Activated CD4-positive, alpha-beta T cell treated with anti-CD3 and anti-CD28 coated beads for 4 hours (primary cell): ENCODE results near the gene GLYAT.
A peak's percentile ranks its signal among the peaks of the same experiment; 100 is the strongest.

ENCODE experiments used
- DNase-seq, 2 donors: peaks; one replicate each; pipeline ENCODE4 v3.0.0-alpha.2; 2020

GLYAT gene

GRCh38 chr11:58676563-58677135 lies 55.1 kb downstream of the GLYAT start:
- DNase-seq = no peak

- DNase-seq = peak; percentile 67 to 79
Measured at GRCh38 chr11:58675334-58676155, 56.2 kb downstream of the GLYAT start.

GRCh38 chr11:58674609-58675008 lies 57.1 kb downstream of the GLYAT start:
- no peak for DNase-seq

- no peak for DNase-seq
Measured at GRCh38 chr11:58671983-58672633, 59.6 kb downstream of the GLYAT start.

- DNase-seq = no peak
Measured at GRCh38 chr11:58659910-58660570, 71.7 kb downstream of the GLYAT start.

DNA sequence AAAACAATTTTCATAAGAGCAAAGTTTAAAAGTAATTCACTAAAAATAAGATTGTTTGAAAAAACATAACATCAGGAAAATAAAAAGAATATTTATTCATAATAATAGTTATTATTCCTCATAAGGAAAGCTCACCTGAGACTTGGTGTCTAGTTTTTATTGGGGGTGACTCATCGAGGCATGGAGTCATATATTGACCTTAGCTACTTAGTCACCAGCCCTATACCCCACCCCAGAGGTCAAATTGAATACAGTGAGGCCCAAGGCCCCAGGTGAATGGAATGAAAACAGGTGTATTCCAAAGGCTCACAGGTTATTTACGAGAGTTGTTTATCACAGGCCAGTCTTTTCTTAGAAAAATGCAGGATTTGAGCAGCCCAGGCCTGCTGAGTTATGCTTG lies 72.3 kb downstream of the GLYAT start:
- no peak for DNase-seq
